ENCODE measurements around the gene LRP3.

- no peak for TF ChIP-seq YY1 (IDR thresholded peaks at IDR 0.05; ENCODE audit: insufficient read depth, insufficient read length)
- no peak for TF ChIP-seq ZNF274 (IDR thresholded peaks at IDR 0.05; ENCODE audit: low read depth, low read length)
- TF ChIP-seq SUZ12 (IDR thresholded peaks at IDR 0.05; ENCODE audit: extremely low read depth, insufficient read depth, insufficient read length) = no peak
These were observed 37.4 kb downstream of the LRP3 start for GRCh38 chr19:33231511-33231910.
